SHP77 (cell line): ENCODE measurements around the gene OXGR1.
"Not testable (repeated sequence)": the region's sequence is repeated elsewhere in the genome, so short reads cannot be mapped to it uniquely, and the experiment has no call there.

Source experiments
- DNase-seq, 2 experiments: peaks; one replicate each; lab custom pipeline; 2025; lab: John Stamatoyannopoulos, UW

Gene OXGR1

GRCh38 chr13:96994017-96994857 lies at the start of gene OXGR1:
TSS of gene OXGR1 (minus strand) at chr13:96994476. CDS start at chr13:96987759, 6,717 bp downstream.
- DNase-seq = no peak

GRCh38 chr13:97043302-97043701 lies 49.0 kb upstream of the OXGR1 start:
- DNase-seq = no peak

- DNase-seq = peak; percentile 72 to 86
Measured at GRCh38 chr13:97030705-97031452, 36.6 kb upstream of the OXGR1 start.

GRCh38 chr13:97028441-97029299 lies 34.4 kb upstream of the OXGR1 start:
- peak; percentile 58 to 75 for DNase-seq

- DNase-seq = no peak
Measured at GRCh38 chr13:97027162-97027554, 32.9 kb upstream of the OXGR1 start.

- DNase-seq = no peak
Measured at GRCh38 chr13:97026531-97027161, 32.4 kb upstream of the OXGR1 start.

GRCh38 chr13:97023812-97024211 lies 29.5 kb upstream of the OXGR1 start:
- DNase-seq = not testable (repeated sequence)

- no peak for DNase-seq
Measured at GRCh38 chr13:97023117-97023516, 28.8 kb upstream of the OXGR1 start.

GRCh38 chr13:97021241-97021640 lies 27.0 kb upstream of the OXGR1 start:
- no peak for DNase-seq

GRCh38 chr13:97020689-97021240 lies 26.5 kb upstream of the OXGR1 start:
- DNase-seq = no peak

- no peak for DNase-seq
Measured at GRCh38 chr13:97020194-97020593, 25.9 kb upstream of the OXGR1 start.

GRCh38 chr13:97019236-97019635 lies 25.0 kb upstream of the OXGR1 start:
- DNase-seq = no peak

GRCh38 chr13:97018029-97018819 lies 23.9 kb upstream of the OXGR1 start:
- DNase-seq = peak; percentile 81 to 87

- DNase-seq = no peak
Measured at GRCh38 chr13:97017322-97017721, 23.0 kb upstream of the OXGR1 start.

GRCh38 chr13:97015661-97016350 lies 21.5 kb upstream of the OXGR1 start:
- no peak for DNase-seq

GRCh38 chr13:97012251-97013048 lies 18.2 kb upstream of the OXGR1 start:
- DNase-seq = no peak

GRCh38 chr13:97011446-97012131 lies 17.3 kb upstream of the OXGR1 start:
- DNase-seq = peak in 1 of 2 experiments; percentile 7

GRCh38 chr13:97008643-97009042 lies 14.4 kb upstream of the OXGR1 start:
- no peak for DNase-seq
